HG02588 (cell line): ENCODE measurements around the gene FOXP1.
A peak's percentile ranks its signal among the peaks of the same experiment; 100 is the strongest.

Experiments used
- ATAC-seq: cut with Tn5 transposase; IDR thresholded peaks from one replicate; pipeline ENCODE4 v1.9.1; 2021; ENCODE audit warnings: mild to moderate bottlenecking, moderate library complexity; ENCODE audit not compliant: unreplicated experiment

FOXP1 gene

DNA sequence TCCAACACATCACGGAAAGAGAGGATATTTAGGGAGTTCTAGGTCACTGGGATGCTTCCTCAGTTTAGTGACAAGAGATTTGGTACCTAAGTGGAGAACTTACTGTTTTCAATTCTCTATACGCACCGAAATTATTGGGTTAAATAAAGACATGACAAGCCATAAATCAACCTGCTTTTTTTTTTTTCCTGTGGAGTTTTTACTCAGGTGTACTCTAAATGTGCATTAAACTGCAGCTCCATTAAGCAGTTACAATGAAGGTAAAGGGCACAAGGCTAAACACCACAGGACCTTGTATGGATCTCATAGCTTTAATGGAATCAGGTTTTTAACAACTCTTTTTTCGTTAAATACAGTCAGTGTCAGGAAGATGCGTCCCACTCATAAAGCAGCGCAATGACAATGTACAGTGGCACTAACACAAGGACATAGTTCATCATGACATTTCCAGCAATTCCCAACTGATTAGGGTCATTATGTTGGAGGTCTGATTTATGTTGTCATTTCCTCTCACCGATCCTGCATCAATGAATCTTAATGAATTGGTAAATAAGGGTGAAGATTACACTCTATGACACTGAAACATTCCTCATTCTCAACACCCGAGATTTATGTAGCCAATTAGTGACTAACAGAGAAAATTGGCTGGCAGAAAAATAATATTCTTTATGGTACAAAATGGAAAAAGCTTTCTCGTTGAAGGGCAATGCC is 355.2 kb downstream of the FOXP1 start:
- ATAC-seq: no peak

DNA sequence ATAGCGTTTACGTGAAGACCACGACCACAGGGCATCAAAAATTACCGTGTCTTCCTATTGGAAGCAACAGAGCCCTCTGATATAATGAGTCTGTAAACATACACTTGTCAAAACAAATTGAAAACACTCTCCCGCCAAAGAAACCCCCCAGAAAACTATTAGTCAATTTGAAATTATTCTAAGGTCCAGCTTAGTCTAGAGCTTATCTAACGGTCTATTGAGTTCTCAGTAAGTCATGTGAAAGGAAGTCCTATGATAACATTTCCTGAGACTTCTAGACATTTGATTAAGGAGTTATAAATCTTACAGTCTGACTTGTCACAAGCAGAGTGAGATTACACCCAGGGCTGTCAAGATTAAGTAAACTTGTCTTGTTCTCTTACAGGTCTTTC is 356.3 kb downstream of the FOXP1 start:
- ATAC-seq: peak; percentile 8

DNA sequence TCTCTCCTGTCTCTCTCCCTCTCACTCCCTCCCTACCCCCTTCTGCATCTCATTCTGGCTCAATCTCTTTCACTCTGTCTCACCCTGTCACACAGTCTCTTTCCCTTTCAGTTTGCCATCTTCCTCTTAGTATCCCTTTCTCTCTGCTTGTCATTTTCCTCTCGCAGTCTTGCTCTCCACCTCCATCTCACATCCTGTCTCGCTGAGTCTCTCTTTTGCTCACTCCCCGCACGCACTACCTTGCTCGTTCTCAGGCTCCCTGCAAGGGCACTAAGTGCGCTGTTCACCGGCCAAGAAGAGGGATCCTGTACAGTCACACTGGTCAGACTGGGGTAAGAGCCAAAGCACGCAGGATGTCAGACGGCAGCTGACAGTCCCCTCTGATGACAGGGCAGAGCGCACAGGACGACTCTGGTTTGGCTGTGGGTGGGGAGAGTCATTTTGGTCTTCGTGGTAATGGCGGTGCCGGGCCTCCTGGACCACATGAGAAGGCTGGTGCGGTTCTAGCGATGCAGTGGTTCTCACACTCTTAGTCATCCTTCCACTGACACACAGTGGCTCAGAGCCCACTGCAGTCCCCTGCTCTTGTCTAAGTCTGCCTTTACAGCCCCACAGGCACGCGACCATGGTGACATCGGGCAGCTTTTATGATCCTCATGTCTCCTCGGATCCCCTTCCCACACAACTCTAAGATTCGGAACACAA is 356.8 kb downstream of the FOXP1 start:
- ATAC-seq: peak; percentile 82

DNA sequence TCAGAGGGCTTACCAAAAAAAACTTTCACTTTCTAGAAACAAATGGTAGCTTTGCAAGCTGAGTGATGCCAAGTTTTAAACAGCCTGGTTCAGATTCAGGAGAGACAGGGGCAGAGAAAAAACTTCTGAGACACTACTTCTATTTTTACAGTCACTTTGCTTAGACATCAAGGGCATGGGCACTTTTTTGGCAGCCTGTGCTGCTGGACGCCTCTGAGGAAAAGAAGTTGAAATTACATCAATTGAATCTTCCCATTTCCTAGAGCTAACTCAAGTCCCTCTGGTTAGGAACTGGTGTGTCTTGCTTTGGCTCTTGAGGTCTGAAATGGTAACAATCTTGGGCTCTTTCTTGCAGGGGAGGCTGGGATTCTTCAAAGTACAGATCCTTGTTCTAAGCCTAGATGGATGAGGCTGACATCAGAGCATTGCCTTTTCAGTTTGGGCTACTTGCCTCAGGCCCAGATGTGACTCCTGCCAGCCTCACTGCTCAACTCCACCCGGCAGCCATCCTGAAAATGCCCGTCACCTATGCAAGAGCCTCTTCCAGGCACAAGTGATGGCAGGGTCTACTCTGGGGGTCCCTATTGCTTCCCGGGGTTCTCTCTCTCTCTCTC is 357.5 kb downstream of the FOXP1 start:
- peak; percentile 3 for ATAC-seq

DNA sequence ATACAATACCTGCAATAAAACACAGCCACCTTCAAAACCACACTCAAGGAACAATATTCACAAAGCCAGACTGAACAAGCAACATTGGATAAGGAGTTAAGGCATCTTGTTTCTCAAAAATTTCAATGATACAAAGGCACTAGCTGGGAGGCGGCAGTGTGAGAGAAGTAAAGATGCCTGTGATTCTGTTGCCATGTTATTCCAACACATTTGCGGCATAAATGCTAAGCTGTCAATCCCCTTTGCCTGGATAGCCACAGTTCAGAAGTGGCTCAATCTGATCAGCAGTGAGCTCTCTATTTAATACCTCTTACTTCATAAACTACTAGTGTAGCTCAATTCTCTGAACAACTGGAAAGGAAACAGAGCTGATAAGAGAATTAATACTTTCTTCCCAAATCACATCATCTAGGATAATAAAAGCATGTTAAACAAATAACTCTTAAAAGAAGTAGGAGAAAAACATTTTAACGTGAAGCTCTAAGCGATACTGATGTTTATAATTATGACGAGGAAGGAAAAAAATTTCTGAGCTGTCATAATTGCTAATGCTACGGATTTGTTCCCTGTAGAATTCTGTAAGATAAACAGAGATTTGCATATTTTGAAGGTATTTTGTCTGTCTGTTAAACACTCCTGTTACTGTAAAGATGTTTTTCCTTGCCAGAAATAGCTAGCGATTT is 358.4 kb downstream of the FOXP1 start:
- ATAC-seq: no peak

DNA sequence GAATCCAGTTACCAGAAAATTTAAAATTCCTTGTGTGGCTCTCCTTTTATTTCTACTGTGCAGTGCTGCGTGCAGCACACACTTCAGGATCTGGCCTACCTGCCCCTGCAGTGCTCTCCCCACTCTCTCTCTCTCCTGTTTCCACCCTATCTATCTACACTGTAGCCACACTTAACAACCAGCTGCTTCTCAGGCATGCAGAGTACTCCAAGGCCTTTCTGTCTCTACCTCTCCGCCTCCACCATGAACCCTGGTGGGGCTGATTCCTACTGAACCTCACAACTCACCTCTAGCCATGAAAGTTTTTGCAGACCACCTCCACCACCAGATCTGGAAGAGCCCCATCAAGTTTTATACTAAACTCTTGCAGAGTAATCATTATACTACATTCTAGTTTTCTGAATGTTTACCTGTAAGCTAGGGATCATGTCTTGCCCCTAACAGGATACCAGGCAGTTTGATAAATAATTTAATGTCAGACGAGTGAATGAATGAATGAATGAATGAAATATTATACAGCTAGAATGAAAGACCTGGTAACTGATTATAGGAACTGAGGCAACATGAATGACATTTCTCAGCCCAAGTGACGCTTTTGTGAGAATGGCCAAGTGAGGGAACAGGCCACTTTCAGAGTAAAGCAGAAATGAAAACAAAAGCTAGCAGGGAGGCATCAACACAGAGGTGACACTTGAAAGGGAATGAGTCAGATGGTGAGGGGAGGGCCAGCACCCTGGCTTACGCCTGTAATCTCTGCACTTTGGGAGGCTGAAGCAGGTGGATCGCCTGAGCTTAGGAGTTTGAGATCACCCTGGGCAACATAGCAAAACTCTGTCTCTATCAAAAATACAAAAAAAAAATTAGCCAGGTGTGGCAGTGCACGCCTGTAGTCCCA is 363.5 kb downstream of the FOXP1 start:
- ATAC-seq: peak; percentile 99

DNA sequence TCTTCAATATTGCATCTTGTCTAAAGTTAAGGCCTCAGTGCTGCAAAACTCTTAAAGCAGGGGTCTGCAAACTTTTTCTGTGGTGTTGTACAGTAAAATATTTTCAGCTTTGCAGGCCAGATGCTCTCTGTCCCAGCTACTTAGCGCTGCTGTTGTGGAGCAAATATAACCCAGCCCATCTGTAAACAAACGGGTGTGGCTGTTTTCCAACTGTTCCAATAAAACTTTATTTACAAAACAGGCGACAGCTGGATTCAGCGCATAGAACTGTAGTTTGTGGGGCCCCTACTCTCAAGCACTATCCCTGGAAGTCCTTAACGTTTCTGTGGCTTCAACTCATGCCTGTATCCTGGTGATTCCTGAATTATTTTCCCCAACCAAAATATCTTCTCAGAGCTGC is 365.0 kb downstream of the FOXP1 start:
- ATAC-seq: no peak

- no peak for ATAC-seq
These were observed 365.8 kb downstream of the FOXP1 start for GRCh38 chr3:71217640-71218222.

DNA sequence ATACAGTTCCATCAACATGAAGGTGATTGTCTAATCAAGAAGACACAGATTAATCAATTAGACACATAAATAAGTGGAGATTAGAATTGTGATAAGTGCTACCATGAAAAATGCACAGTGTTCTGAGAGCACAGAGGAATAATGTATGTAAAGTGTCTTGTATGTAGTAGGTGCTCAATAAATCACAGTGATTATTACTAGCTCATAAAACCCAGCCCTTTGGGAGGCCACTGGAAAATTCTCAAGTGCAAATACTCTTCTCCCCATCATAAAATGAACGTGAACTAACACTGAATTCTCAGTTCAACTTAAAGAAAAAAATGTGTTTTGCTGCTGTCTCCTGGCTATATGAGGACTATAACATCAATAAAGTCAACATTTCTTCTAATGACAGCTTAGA is 368.2 kb downstream of the FOXP1 start:
- no peak for ATAC-seq

DNA sequence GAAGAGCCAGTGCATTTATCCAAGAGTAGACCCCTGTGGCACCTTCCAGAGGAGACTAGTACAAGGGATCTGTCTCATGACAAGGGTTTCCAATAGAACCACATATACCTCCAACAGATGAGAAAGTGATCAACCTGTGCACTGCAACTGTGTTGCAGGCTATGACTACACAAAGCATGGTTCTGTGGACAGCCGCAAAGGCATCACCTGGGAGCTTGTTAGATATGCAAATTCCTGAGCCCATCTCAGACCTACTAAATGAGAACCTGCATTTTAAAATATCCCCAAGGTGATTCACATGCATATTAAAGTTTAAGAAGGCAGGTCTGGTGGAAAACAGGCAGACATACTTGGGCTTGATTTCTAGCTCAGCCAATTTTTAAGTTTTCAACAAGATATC is 368.7 kb downstream of the FOXP1 start:
- no peak for ATAC-seq

DNA sequence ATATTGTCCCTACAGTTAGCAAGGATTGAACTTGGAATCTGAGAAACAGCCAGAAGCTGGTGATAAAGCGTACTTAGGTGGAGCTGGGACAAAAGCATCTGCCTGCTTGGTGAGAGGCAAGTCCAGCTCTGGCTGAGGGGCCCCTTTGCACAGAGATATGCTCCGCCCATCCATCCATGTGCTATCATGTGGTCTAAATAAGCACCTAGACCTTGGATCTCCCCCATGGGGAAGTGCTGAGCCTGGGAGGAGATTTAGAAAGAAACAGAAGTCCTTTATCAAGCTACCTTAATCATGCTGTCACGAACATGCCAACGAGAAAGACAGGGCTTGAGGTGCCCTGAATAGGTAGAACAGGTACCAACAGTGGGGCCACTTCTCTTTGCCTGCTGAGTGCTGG is 369.5 kb downstream of the FOXP1 start:
- ATAC-seq: no peak

DNA sequence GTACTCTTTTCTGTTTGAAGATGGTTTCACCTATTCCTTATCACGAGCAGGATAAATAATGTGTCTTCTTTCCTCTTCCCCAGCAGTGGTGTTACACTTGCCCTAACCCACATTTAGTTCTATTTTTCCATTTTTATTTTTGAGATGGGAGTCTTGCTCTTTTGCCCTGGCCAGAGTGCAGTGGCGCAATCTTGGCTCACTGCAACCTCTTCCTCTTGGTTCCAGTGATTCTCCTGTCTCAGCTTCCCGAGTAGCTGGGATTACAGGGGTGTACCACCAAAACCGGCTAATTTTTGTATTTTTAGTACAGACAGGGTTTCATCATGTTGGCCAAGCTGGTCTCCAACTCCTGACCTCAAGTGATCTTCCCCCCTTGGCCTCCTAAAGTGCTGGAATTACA is 372.4 kb downstream of the FOXP1 start:
- ATAC-seq: no peak

- ATAC-seq: no peak
These were observed 373.1 kb downstream of the FOXP1 start for GRCh38 chr3:71210257-71211007.

DNA sequence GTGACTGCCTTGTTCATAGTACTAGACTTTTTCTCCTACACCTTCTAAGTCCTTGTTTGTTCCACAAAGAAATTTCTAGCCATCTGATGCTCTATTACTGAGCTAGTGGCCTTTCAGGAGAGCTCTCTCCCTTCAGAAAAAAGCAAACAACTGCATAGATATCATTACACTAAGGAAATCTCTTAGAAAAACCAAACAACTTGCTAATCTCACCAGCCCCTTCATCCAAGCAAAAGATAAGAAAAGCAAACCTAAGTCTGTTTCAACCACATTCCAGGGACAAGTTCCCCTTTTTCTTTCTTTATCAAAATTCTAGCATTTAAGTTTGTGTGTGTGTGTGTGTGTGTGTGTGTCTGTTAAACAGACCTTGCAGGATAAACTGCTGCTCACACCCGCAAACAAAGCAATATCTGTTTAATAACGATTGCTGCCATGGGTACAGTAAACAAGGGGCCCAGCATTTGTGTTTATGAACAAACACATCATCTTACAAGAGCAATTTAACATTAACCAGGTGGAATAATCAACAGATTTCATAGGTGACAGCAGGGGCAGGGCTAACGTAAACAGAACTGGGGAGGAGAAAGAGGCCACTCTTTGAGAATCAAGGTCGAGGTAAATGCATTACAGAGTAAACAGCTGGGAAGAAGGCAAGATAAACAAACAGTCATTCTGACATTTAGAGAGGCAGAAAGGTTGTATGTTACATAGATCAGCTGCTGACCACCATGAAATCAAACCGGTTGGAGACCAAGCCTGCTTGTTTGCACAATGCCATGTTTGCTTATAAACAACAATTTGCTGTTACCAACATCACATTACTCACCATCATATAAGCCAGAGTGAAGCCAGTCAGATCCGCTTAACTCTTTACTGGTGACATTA is 375.1 kb downstream of the FOXP1 start:
- no peak for ATAC-seq

DNA sequence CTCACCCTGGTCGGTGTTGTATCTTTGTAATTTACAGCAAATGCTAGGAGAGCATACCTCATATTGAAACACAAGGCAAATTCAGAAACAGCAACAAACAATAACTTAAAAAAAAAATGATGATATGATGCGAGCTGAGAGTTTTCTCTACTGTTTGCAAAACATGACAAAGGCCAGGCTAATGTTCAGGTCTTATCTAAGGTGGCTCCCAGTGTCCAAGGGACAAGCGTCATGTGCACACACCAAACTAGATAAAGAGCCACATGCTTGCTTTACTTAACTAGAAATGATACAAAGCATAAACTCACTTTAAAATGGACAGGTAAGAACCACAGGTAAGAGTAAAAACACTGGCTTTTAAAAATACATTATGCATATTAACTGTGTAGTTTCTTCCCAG is 375.9 kb downstream of the FOXP1 start:
- no peak for ATAC-seq

- no peak for ATAC-seq
These were observed 377.0 kb downstream of the FOXP1 start for GRCh38 chr3:71206305-71207165.

DNA sequence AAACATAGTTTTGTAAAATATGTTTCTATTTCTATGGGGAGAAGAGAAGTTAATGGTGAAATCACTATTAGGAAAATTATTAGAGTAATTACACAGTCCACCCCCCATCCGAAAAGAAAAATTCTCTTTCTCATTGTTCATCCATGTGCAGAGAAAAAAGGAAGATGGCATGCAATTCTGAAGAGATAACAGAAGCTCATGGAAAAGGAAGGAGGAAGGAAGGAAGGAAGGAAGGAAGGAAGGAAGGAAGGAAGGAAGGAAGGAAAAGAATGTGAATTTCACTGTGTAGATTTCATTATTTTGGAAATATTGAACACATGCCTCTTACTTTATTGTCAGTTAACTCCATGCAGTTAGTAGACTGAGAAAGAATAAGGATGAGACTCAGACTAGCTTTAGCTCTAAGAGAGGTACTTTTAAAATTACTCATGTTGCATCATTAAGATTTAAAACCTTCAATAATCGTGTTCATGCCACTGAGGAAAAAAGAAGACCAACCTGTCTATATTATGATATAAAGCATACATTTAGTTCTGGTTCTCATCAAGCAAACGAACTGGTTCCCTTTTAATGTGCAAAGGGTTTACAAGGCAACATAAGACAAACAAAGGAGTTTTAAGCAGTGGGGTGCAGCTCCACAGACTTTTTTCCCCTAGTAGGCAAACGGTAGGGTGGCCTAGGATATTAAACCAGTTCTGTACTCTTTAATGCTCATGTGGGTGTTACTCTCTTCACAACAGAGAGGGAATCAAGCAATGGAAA is 379.6 kb downstream of the FOXP1 start:
- no peak for ATAC-seq
